AG09319 (cell line): Measurements from ENCODE around the gene NSRP1.

Experiments
- DNase-seq: peaks from one replicate; pipeline ENCODE4 v3.0.0-alpha.2; 2010; ENCODE audit warnings: low read depth; ENCODE audit errors: extremely low read depth
- TF ChIP-seq, protein P1 (sequence below): IDR thresholded peaks from 2 replicates; pipeline ENCODE4 v1.5.1; 2011; ENCODE audit warnings: low read depth, mild to moderate bottlenecking, inconsistent platforms, low read length, moderate library complexity

Gene NSRP1

DNA sequence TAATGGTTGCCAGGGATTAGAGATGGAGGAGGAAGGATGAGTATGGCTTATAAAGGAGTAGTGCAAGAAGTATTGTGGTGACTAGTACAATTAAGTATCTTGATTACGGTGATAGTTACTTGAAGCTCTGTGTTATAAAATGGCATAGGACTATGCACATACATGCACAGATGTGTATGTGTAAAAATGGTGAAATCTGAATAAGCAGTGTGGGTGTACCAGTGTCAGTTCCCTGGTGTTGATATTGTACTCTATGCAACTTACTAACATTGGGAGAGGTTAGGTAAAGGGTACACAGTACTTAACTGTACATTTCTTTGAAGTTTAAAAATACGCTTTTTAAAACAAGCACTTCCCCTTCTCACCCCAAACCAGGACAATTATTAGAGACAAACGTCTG is 48.5 kb downstream of the NSRP1 start:
- TF ChIP-seq, protein P1, sequence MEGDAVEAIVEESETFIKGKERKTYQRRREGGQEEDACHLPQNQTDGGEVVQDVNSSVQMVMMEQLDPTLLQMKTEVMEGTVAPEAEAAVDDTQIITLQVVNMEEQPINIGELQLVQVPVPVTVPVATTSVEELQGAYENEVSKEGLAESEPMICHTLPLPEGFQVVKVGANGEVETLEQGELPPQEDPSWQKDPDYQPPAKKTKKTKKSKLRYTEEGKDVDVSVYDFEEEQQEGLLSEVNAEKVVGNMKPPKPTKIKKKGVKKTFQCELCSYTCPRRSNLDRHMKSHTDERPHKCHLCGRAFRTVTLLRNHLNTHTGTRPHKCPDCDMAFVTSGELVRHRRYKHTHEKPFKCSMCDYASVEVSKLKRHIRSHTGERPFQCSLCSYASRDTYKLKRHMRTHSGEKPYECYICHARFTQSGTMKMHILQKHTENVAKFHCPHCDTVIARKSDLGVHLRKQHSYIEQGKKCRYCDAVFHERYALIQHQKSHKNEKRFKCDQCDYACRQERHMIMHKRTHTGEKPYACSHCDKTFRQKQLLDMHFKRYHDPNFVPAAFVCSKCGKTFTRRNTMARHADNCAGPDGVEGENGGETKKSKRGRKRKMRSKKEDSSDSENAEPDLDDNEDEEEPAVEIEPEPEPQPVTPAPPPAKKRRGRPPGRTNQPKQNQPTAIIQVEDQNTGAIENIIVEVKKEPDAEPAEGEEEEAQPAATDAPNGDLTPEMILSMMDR, result no peak
- DNase-seq, result no peak

DNA sequence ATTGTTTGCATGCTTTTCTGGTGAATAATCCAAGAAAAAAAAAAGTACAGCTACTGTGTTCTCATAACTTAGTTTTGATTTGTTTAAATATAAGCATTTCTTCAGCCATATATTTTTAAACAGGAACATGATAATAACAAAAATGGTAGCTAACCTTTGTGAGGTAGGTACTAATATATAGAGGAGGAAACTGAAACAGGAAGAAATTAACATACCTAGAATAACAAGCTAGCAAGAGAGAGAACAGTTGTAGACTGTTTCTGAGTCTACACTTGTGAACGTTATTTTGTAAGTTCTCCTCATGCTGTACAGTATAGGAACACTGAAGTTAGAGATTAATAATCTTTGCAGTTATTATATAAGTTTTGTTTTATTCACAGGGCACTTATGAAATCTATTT is 49.3 kb downstream of the NSRP1 start:
- TF ChIP-seq, protein P1, result no peak
- DNase-seq, result no peak

DNA sequence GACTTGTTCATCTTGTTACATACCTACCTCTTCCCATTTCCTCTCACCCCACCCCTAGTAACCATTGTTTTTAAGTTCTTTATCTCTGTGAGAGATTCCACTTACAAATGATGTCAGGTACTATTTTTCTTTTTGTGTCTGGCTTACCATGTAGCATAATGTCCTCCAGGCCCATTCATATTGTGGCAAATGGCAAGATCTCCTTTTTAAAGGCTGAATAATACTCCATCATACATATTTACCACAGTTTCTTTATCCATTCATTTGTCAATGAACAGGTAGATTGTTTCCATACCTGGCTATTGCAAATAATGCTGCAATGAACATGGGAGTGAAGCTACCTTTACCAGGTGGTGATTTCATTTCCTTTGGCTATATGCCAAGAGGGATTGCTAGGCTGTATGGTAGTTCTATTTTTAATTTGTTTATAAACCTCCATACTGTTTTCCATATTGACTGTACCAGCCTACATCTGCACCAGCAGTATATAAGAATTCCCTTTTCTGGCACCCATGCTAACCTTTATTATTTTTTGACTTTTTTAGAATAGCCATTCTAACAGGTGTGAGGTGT is 53.9 kb downstream of the NSRP1 start:
- no peak for DNase-seq
- TF ChIP-seq, protein P1, result no peak

DNA sequence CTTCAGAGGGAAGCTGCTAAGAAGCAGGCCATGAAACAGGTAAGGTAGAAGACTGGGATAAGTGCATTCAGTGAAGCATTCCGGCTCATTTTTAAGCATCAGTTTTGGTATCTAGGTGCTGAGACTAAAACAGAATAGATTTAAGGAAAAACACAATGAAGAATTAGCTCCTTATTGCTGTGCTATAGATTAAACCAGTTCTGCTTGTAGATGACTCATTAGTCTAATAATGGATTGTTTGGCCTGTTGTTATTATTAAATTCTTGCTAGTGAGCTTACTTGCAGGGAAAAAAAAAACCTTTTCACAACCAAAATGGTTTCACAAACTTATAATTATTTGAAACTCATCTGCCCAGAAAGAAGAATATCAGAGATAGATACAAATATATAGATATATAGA is 55.9 kb downstream of the NSRP1 start:
- no peak for DNase-seq
- TF ChIP-seq, protein P1, result no peak

DNA sequence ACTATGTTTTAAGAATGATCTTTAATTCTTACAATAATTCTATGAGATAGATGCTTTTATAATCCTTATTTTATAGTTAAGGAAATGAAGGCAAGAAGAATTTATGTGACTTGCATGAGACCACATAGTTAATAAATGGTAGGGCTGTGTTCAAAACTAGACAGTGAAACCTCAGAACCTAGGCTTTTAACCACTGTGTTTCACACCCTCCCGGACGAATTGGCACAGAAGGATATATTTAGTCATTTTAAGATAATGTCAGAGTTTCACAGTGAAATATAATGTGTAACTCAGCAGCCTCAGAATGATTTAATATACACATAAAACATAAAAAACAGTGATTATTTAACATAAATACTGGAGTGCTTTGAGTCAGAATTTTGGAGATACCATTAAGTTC is 57.0 kb downstream of the NSRP1 start:
- TF ChIP-seq, protein P1, result no peak

DNA sequence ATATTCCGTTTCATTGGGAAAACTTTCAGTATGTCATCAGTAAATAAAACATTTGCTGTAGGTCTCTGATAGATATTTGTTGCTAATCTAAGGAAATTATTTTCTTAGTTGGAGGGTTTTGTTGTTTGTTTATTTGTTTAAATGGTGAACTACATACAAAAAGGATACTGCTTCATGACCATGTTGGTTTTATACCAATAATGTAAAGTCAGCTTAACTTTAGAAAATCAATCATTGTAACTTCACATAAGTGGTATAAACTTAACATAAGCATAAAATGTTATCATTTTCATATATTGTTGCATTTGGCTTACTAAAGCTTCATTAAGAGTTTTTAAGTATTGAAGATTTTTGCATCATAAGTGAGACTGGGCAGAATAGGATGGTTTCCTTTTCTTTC is 57.9 kb downstream of the NSRP1 start:
- TF ChIP-seq, protein P1, result no peak
- no peak for DNase-seq

More for the DNA sequence above, 57.0 kb downstream of the NSRP1 start:
- DNase-seq, result no peak

DNA sequence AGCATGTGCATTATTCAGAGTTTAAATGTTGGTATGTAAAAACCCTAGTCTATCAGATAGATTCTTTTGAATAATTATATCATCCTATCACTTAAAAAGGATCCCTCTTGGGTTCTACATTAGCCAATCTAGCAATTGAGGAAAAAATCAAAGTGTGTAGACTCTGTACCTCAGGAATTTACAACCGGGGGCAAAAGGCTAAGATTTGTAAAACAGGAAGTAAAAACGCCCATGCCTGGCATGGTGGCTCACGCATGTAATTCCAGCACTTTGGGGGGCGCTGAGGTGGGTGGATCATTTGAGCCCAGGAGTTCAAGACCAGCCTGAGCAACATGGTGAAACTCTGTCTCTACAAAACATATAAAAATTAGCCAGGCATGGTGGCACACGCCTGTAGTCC is 60.2 kb downstream of the NSRP1 start:
- DNase-seq, result no peak
- TF ChIP-seq, protein P1, result no peak
